Measurements from ENCODE around the gene SANBR. TPM values are rescaled to one million over a fixed set of nuclear protein-coding genes. Genes with fewer than 3 reads are reported as not detected.

The SANBR gene
- total and polyA plus RNA-seq, 5 donors, result 3.4 to 6.4 (median 6.1) TPM

DNA sequence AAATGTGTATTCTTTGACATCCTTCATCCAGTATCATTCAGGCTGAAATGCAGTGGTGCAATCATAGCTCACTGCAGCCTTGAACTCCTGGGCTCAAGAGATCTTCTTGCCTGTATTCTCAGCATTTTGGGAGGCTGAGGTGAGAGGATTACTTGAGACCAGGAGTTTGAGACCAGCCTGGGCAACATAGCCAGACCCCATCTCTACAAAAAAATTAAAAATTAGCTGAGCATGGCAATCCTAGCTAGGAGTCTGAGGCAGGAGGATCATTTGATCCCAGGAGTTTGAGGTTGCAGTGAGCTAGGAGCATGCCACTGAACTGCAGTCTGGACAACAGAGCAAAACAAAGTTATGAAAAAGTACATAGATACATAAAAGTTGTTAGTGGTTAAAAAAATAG is 24.1 kb downstream of the SANBR start:
- intact Hi-C loops (cut with DNase I), result no loop called here
- no peak for ATAC-seq

DNA sequence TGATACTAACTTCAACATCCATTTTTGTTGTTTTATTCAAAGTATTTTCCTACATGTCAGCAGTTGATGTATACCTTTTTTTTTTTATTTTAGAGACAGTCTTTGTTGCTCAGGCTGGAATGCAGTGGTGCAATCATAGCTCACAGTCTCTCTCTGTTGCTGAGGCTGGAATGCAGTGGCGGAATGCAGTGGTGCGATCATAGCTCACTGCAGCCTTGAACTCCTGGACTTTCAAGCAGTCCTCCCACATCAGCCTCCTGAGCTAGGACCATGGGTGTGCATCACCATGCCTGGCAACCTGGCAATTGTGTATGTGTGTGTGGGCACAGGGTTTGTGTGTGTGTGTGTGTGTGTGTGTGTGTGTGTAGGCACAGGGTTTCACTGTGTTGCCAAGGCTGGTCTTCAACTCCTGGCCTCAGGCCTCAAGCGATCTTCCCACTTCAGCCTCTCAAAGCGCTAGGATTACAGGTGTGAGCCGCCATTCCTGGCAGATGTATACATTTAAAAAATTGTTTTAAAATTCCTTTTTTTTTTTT is 24.8 kb downstream of the SANBR start:
- H3K27me3 ChIP-seq (ENCODE audit: control insufficient read depth, insufficient read depth), result no peaks in the 10 kb centered on the region
- DNase-seq, result no peak
- WGBS, result 97% methylated on average over 5 of the region's 5 CpGs
- ATAC-seq, result no peak
- intact Hi-C loops (cut with DNase I), result no loop called here
- no peaks in the 10 kb centered on the region for H3K9me3 ChIP-seq (ENCODE audit: control insufficient read depth, low read length)
- H3K4me1 ChIP-seq (ENCODE audit: control insufficient read depth, insufficient read depth, low read length), result no peaks in the 10 kb centered on the region
- H3K4me3 ChIP-seq (ENCODE audit: low read length), result no peak overlapping the region
- no peak overlapping the region for H3K27ac ChIP-seq (ENCODE audit: low read length)

More for the DNA sequence above, 24.1 kb downstream of the SANBR start:
- Histone ChIP-seq H3K9me3 (ENCODE audit: control insufficient read depth, low read length) (no peaks in the 10 kb centered on the region), H3K4me1 (ENCODE audit: control insufficient read depth, insufficient read depth, low read length) (no peaks in the 10 kb centered on the region), H3K27me3 (ENCODE audit: control insufficient read depth, insufficient read depth) (no peaks in the 10 kb centered on the region), H3K27ac (ENCODE audit: low read length) (no peak overlapping the region), H3K4me3 (ENCODE audit: low read length) (no peak overlapping the region)
- no peak for DNase-seq

DNA sequence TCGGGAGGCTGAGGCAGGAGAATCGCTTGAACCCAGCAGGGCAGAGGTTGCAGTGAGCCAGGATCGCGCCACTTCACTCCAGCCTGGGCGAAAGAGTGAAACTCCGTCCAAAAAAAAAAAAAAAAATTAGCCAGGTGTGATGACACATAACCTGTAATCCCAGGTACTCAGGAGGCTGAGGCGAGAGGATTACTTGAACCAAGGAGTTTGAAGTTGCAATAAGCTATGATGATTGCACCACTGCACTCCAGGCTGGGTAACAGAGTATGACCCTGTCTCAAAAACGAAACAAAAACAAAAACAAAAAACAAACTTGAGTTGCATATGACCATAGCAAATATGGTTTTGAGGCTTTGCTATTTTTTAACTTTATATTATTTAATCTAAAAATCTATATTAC is 25.8 kb downstream of the SANBR start:
- Histone ChIP-seq H3K4me1 (ENCODE audit: control insufficient read depth, insufficient read depth, low read length) (no peaks in the 10 kb centered on the region), H3K4me3 (ENCODE audit: low read length) (no peak overlapping the region), H3K9me3 (ENCODE audit: control insufficient read depth, low read length) (no peaks in the 10 kb centered on the region), H3K27ac (ENCODE audit: low read length) (no peak overlapping the region), H3K27me3 (ENCODE audit: control insufficient read depth, insufficient read depth) (no peaks in the 10 kb centered on the region)
- intact Hi-C loops (cut with DNase I), result no loop called here
- ATAC-seq (no peak), DNase-seq (no peak)
- 97% methylated on average over 8 of the region's 8 CpGs for WGBS

DNA sequence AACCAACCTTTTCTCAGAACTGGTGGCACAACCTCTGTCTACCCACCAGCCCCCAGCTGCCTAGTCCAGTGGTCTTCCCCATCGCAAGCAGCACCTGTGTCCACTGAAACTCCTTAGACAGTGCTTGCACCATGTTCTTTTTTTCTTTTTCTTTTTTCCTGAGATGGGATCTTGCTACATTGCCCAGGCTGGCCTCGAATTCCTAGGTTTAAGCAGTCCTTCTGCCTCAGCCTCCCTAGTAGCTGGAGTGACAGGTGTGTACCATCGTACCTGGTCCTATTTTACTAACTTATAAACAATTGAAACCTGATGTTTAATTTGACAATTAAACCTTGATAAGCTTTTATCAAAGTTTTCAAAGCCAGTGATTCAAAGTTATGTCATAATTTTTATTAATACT is 30.8 kb downstream of the SANBR start:
- Histone ChIP-seq H3K27ac (ENCODE audit: low read length) (no peak overlapping the region), H3K4me1 (ENCODE audit: control insufficient read depth, insufficient read depth, low read length) (no peaks in the 10 kb centered on the region), H3K27me3 (ENCODE audit: control insufficient read depth, insufficient read depth) (no peaks in the 10 kb centered on the region), H3K4me3 (ENCODE audit: low read length) (no peak overlapping the region), H3K9me3 (ENCODE audit: control insufficient read depth, low read length) (no peaks in the 10 kb centered on the region)
- WGBS, result 96% methylated on average over 3 of the region's 3 CpGs
- intact Hi-C loops (cut with DNase I), result no loop called here
- DNase-seq (no peak), ATAC-seq (no peak)

DNA sequence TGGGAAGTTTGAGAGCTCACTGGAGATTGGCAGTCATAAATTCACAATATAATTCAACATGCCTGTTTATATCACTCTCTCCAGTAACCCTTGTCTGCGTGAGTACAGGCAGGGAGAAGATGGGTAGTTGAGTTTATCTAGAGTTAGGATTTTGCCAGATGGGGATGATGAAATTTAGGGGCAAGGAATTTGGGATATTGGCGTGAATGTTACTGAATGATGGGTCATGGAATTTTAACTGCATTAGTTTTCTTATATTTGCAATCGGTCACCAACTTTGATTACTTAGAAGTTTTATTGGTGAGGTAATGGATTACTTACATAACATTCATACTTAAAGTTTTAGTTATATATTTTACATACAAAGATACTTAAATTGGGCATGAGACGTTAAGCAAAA is 35.1 kb downstream of the SANBR start:
- H3K9me3 ChIP-seq (ENCODE audit: control insufficient read depth, low read length), result no peaks in the 10 kb centered on the region
- H3K4me1 ChIP-seq (ENCODE audit: control insufficient read depth, insufficient read depth, low read length), result no peaks in the 10 kb centered on the region
- 94% methylated on average over 4 of the region's 4 CpGs for WGBS
- ATAC-seq, result no peak
- no peak overlapping the region for H3K27ac ChIP-seq (ENCODE audit: low read length)
- DNase-seq, result no peak
- no peaks in the 10 kb centered on the region for H3K27me3 ChIP-seq (ENCODE audit: control insufficient read depth, insufficient read depth)
- intact Hi-C loops (cut with DNase I), result no loop called here
- H3K4me3 ChIP-seq (ENCODE audit: low read length), result no peak overlapping the region

DNA sequence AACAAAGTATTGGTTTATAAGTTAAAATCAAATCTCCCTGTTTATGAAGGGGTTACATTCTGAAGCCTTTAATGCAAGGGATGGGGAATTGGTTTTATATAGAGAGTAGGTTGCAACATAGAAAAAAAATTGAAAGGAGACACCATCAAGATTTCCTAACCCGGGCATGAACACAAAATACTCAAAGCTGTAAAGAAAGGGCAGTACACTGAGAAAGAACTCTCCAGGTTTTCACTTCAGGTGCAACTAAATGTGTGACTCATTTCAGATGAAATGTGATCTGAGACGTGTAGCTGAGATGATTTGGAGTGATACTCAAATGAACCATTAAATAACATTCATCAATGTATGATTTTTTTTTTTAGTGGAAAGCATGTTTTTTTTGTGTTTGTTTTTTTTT is 43.6 kb downstream of the SANBR start:
- intact Hi-C loops (cut with DNase I), result no loop called here
- Histone ChIP-seq H3K4me1 (ENCODE audit: control insufficient read depth, insufficient read depth, low read length) (no peaks in the 10 kb centered on the region), H3K27ac (ENCODE audit: low read length) (no peak overlapping the region), H3K4me3 (ENCODE audit: low read length) (no peak overlapping the region), H3K9me3 (ENCODE audit: control insufficient read depth, low read length) (no peaks in the 10 kb centered on the region), H3K27me3 (ENCODE audit: control insufficient read depth, insufficient read depth) (no peaks in the 10 kb centered on the region)
- ATAC-seq (no peak), DNase-seq (no peak)
- WGBS, result 85% methylated on average over 2 of the region's 2 CpGs

DNA sequence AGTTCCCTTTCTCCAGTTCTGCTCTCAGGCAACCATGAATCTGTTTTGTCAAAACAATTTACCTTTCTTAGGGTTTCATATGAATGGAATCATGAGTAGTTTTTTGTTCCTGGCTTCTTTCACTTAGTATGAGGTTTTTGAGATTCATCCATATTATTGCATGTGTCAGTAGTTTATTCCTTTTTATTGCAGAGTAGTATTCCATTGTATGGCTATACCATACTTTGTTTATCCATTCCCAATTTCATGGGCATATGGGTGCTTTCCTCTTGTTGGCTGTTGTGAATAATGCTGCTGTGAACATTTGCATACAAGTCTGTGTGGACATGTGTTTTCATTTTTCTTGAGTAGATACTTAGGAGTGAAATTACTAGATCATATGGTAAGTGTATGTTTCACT is 46.0 kb downstream of the SANBR start:
- no peaks in the 10 kb centered on the region for H3K9me3 ChIP-seq (ENCODE audit: control insufficient read depth, low read length)
- H3K27ac ChIP-seq (ENCODE audit: low read length), result no peak overlapping the region
- no peak overlapping the region for H3K4me3 ChIP-seq (ENCODE audit: low read length)
- no peak for DNase-seq
- no peak for ATAC-seq
- no peaks in the 10 kb centered on the region for H3K4me1 ChIP-seq (ENCODE audit: control insufficient read depth, insufficient read depth, low read length)
- intact Hi-C loops (cut with DNase I), result no loop called here
- no peaks in the 10 kb centered on the region for H3K27me3 ChIP-seq (ENCODE audit: control insufficient read depth, insufficient read depth)

DNA sequence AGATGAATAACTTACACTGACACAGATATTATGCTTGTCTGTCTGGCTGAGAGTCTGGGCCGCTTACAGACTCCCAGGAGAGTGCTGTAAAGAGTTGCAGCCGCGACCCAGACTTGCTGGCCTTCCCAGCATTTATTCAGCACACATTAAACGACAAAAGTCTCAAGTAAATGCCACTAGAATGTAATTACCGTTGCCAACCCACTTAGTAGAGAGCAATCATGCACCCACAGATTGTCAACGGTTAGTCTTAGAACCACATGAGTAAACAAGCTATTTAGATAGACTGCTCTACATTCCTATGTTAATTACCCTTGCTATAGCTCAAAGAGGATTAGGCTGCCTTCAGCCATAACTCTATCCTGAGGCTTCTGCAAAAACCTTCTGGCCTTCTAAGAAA is 48.5 kb downstream of the SANBR start:
- Histone ChIP-seq H3K27me3 (ENCODE audit: control insufficient read depth, insufficient read depth) (no peaks in the 10 kb centered on the region), H3K4me3 (ENCODE audit: low read length) (no peak overlapping the region), H3K4me1 (ENCODE audit: control insufficient read depth, insufficient read depth, low read length) (no peaks in the 10 kb centered on the region), H3K9me3 (ENCODE audit: control insufficient read depth, low read length) (no peaks in the 10 kb centered on the region), H3K27ac (ENCODE audit: low read length) (no peak overlapping the region)
- intact Hi-C loops (cut with DNase I), result no loop called here
- no peak for ATAC-seq
- WGBS, result 90% methylated on average over 6 of the region's 6 CpGs
- DNase-seq, result no peak

Other genes with a start within 250 kb of the SANBR start
- gene REL, start 184.3 kb upstream of the SANBR start, total RNA-seq, result 1 to 10 TPM; 5.7 to 8.0 (median 6.4) TPM
- 1.8 TPM for gene REL, start 184.3 kb upstream of the SANBR start, polyA plus RNA-seq
- 10 to 100 TPM; 19.8 to 23.8 (median 21.5) TPM for gene PEX13, start 48.2 kb upstream of the SANBR start, total RNA-seq
- 12.4 TPM for gene PEX13, start 48.2 kb upstream of the SANBR start, polyA plus RNA-seq
- gene PUS10, start 47.6 kb upstream of the SANBR start, total RNA-seq, result 1 to 10 TPM; 3.4 to 4.6 (median 3.8) TPM
- 2.9 TPM for gene PUS10, start 47.6 kb upstream of the SANBR start, polyA plus RNA-seq
- gene C2orf74, start 96.3 kb downstream of the SANBR start, total RNA-seq, result 10 to 100 TPM; 14.5 to 34.8 (median 22.4) TPM
- gene C2orf74, start 96.3 kb downstream of the SANBR start, polyA plus RNA-seq, result 63.3 TPM